Measurements from ENCODE around the gene LITAFD.
"Not testable (repeated sequence)": the region's sequence is repeated elsewhere in the genome, so short reads cannot be mapped to it uniquely, and the experiment has no call there.

The LITAFD gene

GRCh38 chr16:8873866-8874195, 8.3 kb upstream of the LITAFD start:
- DNase-seq = not testable (repeated sequence)

- no peak for DNase-seq
Observed at GRCh38 chr16:8874388-8874787, 7.8 kb upstream of the LITAFD start.

- not testable (repeated sequence) for DNase-seq
Observed at GRCh38 chr16:8875317-8875716, 6.8 kb upstream of the LITAFD start.

GRCh38 chr16:8877894-8878522, 4.1 kb upstream of the LITAFD start:
- DNase-seq = no peak

- DNase-seq = no peak
Observed at GRCh38 chr16:8878523-8878911, 3.6 kb upstream of the LITAFD start.

GRCh38 chr16:8880839-8881510, 1.2 kb upstream of the LITAFD start:
- DNase-seq = no peak

- DNase-seq = no peak
Observed at GRCh38 chr16:8882725-8883377, 700 bp downstream of the LITAFD start.

GRCh38 chr16:8885674-8886592, 3.8 kb downstream of the LITAFD start:
- DNase-seq = no peak

- DNase-seq = no peak
Observed at GRCh38 chr16:8886593-8887430, 4.7 kb downstream of the LITAFD start.

- DNase-seq = no peak
Observed at GRCh38 chr16:8887431-8887765, 5.2 kb downstream of the LITAFD start.

GRCh38 chr16:8887952-8888560, 5.9 kb downstream of the LITAFD start:
- no peak for DNase-seq

- no peak for DNase-seq
Observed at GRCh38 chr16:8888951-8889892, 7.1 kb downstream of the LITAFD start.

GRCh38 chr16:8889893-8890548, 7.9 kb downstream of the LITAFD start:
- no peak for DNase-seq

- no peak for DNase-seq
Observed at GRCh38 chr16:8890549-8890921, 8.4 kb downstream of the LITAFD start.

GRCh38 chr16:8892101-8892575, 10.0 kb downstream of the LITAFD start:
- DNase-seq = no peak

- DNase-seq = no peak
Observed at GRCh38 chr16:8893426-8893825, 11.3 kb downstream of the LITAFD start.

GRCh38 chr16:8893976-8894690, 12.0 kb downstream of the LITAFD start:
- DNase-seq = no peak

- DNase-seq = no peak
Observed at GRCh38 chr16:8894736-8895334, 12.7 kb downstream of the LITAFD start.

GRCh38 chr16:8898660-8899318, 16.6 kb downstream of the LITAFD start:
- no peak for DNase-seq
